T-helper 17 cell (primary cell): ENCODE measurements around the gene TMEM30A. TPM values are rescaled to one million over a fixed set of nuclear protein-coding genes. Genes with fewer than 3 reads are reported as not detected.

Source experiments
- ATAC-seq: fragments of 150-1000 bp; cut with Tn5 transposase; 2 replicates; pipeline ENCODE4 v1.10.0; 2021; ENCODE audit warnings: mild to moderate bottlenecking, moderate library complexity
- DNase-seq, 3 donors: peaks; one replicate each; pipeline versions ENCODE4 v3.0.0 to v3.0.0-alpha.2; 2020 to 2021
- H3K9me3 ChIP-seq: one replicate; pipeline ENCODE4 v1.7.0; 2013; ENCODE audit warnings: low read length, mild to moderate bottlenecking; ENCODE audit not compliant: control insufficient read depth, poor library complexity, severe bottlenecking
- H3K27ac Mint-ChIP-seq: one replicate; pipeline ENCODE4 v1.8.0; 2022; ENCODE audit warnings: mild to moderate bottlenecking, moderate library complexity, mixed read lengths
- H3K27me3 Mint-ChIP-seq: one replicate; pipeline ENCODE4 v1.8.0; 2022; ENCODE audit warnings: mixed read lengths
- H3K36me3 Mint-ChIP-seq: one replicate; pipeline ENCODE4 v1.8.0; 2022; ENCODE audit warnings: low read depth, mixed read lengths
- H3K4me1 Mint-ChIP-seq: one replicate; pipeline ENCODE4 v1.8.0; 2022; ENCODE audit warnings: mild to moderate bottlenecking, mixed read lengths
- H3K4me3 Mint-ChIP-seq: one replicate; pipeline ENCODE4 v1.8.0; 2022; ENCODE audit warnings: mild to moderate bottlenecking, moderate library complexity, mixed read lengths
- total RNA-seq, 4 donors: library from RNA in 2 of 4; stranded (reverse) in 2 of 4; gene quantifications; one replicate each; pipeline ENCODE4 v1.2.3 and lab custom pipeline; 2022 to 2026

The TMEM30A gene
- total RNA-seq (10 to 100 TPM; 36.5 to 43.6 TPM), total RNA-seq (lab: John Stamatoyannopoulos, UW) (84.7 to 137 reads per million in 2 donors)

- H3K9me3 ChIP-seq, result no peaks in the 10 kb centered on the region
- H3K36me3 Mint-ChIP-seq, result no peaks in the 10 kb centered on the region
- H3K27ac Mint-ChIP-seq, result no peak within 1 kb of the TSS
- ATAC-seq, result peak; percentile 96
- DNase-seq, result peak; percentile 92 to 95 (median 93)
- H3K4me3 Mint-ChIP-seq, result no peak within 1 kb of the TSS
- H3K4me1 Mint-ChIP-seq, result peaks cover 19% of the 10 kb centered on the region
- H3K27me3 Mint-ChIP-seq, result no peaks in the 10 kb centered on the region
Measured at GRCh38 chr6:75284632-75285282, at the start of gene TMEM30A. TSS of gene TMEM30A (minus strand) at chr6:75284792. CDS start at chr6:75284638, 154 bp downstream.

DNA sequence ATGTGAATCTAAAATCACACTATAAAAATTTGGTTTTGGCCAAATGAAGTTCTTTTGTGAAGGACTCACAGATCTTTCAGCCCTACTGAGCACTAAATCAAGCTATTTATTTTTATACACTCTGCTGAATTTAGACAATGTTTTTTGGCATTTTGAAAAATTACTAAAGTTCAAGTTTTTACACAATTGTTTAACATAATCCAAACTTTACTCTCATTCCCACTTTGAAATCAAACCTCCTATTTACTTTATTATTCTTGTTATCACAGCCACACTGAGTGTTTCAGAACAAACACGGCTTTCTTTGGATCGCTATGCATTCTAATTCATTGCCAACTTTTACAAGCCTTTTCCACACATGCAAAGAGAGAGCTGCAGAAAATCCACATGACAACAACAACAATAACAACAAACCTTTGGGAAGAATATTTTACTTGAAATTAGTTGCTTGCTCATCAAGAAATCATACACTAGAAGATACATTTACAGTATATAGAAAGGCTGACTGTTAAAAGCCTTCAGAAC lies 49.1 kb upstream of the TMEM30A start:
- Mint-ChIP-seq H3K4me1 (peaks cover 2% of the 10 kb centered on the region), H3K36me3 (peaks cover 2% of the 10 kb centered on the region), H3K27me3 (peaks cover 38% of the 10 kb centered on the region), H3K4me3 (no peak overlapping the region), H3K27ac (no peak overlapping the region)
- no peak for ATAC-seq
- no peak for DNase-seq
- H3K9me3 ChIP-seq, result no peaks in the 10 kb centered on the region

DNA sequence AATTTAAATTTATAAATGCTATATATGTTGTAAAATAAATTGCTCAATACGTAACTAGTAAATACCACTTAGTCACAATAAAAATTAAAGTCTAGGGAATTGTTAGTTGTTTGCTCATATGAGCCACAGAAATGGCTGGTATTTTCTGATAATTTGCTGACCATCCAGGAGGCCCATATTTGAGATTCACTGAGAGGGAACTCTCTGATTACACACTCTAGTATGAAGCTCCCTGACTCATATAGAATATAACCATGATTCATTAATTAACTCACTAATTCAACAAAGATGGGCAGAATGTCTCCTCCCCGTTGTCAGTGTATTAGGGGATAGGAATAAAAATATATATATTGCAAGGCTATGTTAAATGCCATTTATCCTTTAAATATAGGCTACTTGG lies 46.6 kb upstream of the TMEM30A start:
- H3K27me3 Mint-ChIP-seq, result peaks cover 32% of the 10 kb centered on the region
- no peak for ATAC-seq

DNA sequence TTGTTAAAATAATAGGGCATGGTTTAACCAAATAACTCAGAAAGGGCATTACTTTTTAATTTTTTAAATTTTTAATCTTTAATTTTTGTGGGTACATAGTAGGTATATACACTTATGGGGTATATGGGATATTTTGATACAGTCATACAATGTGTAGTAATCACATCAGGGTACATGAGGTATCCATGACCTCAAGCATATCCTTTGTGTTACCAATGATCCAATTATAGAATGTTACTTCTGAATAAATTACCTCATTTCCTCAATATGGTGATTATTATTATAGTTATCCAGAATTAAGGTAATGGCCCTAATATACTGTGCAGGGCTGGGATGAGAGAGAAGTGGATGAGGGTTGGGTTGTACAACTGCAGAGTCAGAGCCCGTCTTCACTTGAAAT lies 45.1 kb upstream of the TMEM30A start:
- Mint-ChIP-seq H3K27ac (no peak overlapping the region), H3K4me1 (peaks cover 2% of the 10 kb centered on the region), H3K4me3 (no peak overlapping the region), H3K36me3 (no peaks in the 10 kb centered on the region), H3K27me3 (peaks cover 26% of the 10 kb centered on the region)
- ATAC-seq (no peak), DNase-seq (no peak)
- H3K9me3 ChIP-seq, result no peaks in the 10 kb centered on the region

More for the DNA sequence above, 46.6 kb upstream of the TMEM30A start:
- H3K4me1 Mint-ChIP-seq, result peaks cover 2% of the 10 kb centered on the region
- no peak overlapping the region for H3K27ac Mint-ChIP-seq
- H3K9me3 ChIP-seq, result no peaks in the 10 kb centered on the region
- no peaks in the 10 kb centered on the region for H3K36me3 Mint-ChIP-seq
- no peak overlapping the region for H3K4me3 Mint-ChIP-seq
- DNase-seq, result no peak

- H3K36me3 Mint-ChIP-seq, result no peaks in the 10 kb centered on the region
- no peak for ATAC-seq
- H3K4me1 Mint-ChIP-seq, result no peaks in the 10 kb centered on the region
- H3K27ac Mint-ChIP-seq, result no peak overlapping the region
- DNase-seq, result no peak
- peaks cover 16% of the 10 kb centered on the region for H3K27me3 Mint-ChIP-seq
- no peak overlapping the region for H3K4me3 Mint-ChIP-seq
- no peaks in the 10 kb centered on the region for H3K9me3 ChIP-seq
Measured at GRCh38 chr6:75327807-75328206, 43.2 kb upstream of the TMEM30A start.

DNA sequence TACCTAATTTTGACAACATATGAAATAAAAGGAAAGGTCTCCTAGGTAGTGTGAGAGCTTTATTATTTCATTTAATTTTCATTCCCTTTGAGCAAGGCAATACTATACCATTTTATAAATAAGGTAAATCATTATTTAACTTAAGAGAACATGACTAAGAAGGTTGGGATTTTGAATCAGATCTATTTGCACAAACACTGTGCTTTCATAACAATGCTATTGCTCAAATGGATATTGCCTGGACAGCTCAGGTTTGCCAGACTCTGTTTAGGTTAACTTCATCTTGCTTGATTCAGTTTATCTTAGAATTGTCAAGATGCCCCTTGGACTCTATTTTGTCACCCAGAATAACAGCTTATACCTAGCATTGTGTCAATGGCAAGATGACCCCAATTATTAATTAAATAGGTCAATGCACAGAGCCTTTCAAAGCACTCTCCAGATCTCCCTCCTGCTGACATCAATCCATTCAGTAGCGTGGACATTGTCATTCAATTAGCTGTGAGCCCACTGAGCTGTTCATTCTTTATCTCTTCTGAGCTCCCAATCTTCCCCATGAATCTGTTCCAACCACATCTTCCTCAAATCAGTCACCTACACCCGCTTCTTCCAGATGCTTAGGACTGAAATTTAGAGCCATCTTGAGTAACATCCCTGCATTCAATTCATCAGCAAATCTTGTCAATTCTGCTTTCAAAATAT lies 42.1 kb upstream of the TMEM30A start:
- DNase-seq, result no peak
- peaks cover 10% of the 10 kb centered on the region for H3K27me3 Mint-ChIP-seq
- no peaks in the 10 kb centered on the region for H3K9me3 ChIP-seq
- H3K36me3 Mint-ChIP-seq, result no peaks in the 10 kb centered on the region
- H3K4me1 Mint-ChIP-seq, result no peaks in the 10 kb centered on the region
- no peak for ATAC-seq
- no peak overlapping the region for H3K4me3 Mint-ChIP-seq
- H3K27ac Mint-ChIP-seq, result no peak overlapping the region

DNA sequence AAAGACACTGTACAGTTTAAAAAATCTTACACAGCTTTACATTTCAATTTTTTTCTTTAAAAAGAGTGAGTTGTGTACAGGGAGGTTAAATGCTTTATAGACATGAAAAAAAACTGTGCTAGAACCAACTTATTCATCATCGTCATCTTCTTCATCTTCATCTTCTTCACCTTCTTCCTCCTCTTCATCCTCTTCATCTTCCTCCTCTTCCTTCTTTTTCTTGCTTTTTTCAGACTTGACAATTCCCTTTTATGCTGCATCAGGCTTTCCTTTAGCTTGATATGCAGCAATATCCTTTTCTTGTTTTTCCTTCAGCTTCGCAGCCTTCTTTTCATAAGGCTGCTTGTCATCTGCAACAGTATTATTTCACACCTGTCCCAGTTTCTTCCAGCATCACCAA lies 34.3 kb upstream of the TMEM30A start:
- Mint-ChIP-seq H3K27ac (no peak overlapping the region), H3K4me1 (no peaks in the 10 kb centered on the region), H3K4me3 (no peak overlapping the region), H3K27me3 (peaks cover 48% of the 10 kb centered on the region), H3K36me3 (peaks cover 2% of the 10 kb centered on the region)
- no peak for ATAC-seq
- no peak for DNase-seq
- no peaks in the 10 kb centered on the region for H3K9me3 ChIP-seq

- peaks cover 4% of the 10 kb centered on the region for H3K36me3 Mint-ChIP-seq
- no peaks in the 10 kb centered on the region for H3K4me1 Mint-ChIP-seq
- ATAC-seq (no peak), DNase-seq (no peak)
- H3K9me3 ChIP-seq, result no peaks in the 10 kb centered on the region
- H3K27ac Mint-ChIP-seq, result no peak overlapping the region
- peaks cover 61% of the 10 kb centered on the region for H3K27me3 Mint-ChIP-seq
- no peak overlapping the region for H3K4me3 Mint-ChIP-seq
Measured at GRCh38 chr6:75317503-75318206, 33.1 kb upstream of the TMEM30A start.

GRCh38 chr6:75315978-75316377 lies 31.4 kb upstream of the TMEM30A start:
- DNase-seq, result no peak
- H3K4me1 Mint-ChIP-seq, result no peaks in the 10 kb centered on the region
- peaks cover 67% of the 10 kb centered on the region for H3K27me3 Mint-ChIP-seq
- ATAC-seq, result no peak
- peaks cover 4% of the 10 kb centered on the region for H3K36me3 Mint-ChIP-seq
- no peaks in the 10 kb centered on the region for H3K9me3 ChIP-seq
- H3K27ac Mint-ChIP-seq, result no peak overlapping the region
- no peak overlapping the region for H3K4me3 Mint-ChIP-seq

DNA sequence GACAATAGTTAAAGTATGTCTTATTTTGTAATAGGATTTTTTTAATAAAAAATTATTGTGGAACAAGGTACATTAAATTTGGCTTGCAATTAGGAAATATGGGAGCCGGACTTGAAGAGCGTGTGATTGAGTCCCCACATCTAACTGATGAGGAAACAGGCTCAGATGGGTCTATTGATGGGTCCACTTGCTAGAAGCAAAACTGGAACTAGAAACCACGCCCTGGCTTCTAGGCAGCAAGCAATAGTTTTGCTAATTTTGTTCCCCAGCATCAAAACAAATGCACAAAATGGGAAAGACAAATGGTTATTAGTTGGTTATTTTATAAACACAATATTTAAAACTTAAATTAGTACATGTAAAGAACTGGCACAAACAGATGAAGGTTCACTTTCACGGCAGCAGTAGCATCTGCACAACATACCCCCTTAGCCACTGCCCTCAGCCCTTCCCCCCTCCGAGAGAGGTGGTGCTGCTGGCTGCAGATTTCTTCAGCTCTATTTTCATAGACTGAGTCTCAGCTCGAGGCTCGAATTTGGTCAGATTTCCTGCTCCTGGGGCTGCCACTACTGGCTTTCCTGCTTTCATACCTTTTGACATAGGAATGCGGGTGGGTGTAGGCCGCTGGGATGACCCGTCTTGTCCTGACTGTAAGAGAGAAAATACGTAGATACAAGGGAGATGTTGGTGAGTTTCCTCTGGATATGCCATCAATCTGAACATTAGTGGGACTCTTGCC lies 23.8 kb upstream of the TMEM30A start:
- Mint-ChIP-seq H3K4me1 (peaks cover 2% of the 10 kb centered on the region), H3K27ac (no peak overlapping the region), H3K27me3 (peaks cover 50% of the 10 kb centered on the region), H3K36me3 (no peaks in the 10 kb centered on the region), H3K4me3 (no peak overlapping the region)
- ATAC-seq (no peak), DNase-seq (no peak)
- no peaks in the 10 kb centered on the region for H3K9me3 ChIP-seq

GRCh38 chr6:75307364-75308004 lies 22.9 kb upstream of the TMEM30A start:
- H3K27me3 Mint-ChIP-seq, result peaks cover 40% of the 10 kb centered on the region
- no peak overlapping the region for H3K4me3 Mint-ChIP-seq

DNA sequence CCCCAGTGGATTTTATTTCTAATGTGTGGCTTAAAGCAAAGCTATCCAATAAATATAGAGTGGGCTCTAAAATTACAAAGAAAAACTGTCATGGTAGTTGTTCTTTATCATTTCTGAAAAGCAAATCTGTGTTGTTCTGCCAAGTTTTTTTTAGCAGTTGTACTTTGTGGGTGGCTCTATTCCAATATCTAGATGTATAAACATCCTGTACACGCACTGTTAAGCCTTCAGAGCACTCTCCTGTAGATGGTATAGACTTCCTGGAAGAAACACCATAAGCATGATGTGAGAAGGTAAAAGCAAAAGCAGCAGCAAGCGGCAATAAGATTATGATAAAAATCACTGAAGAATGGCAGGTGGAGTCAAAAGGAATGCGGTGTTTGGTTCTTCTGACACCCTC lies 21.5 kb upstream of the TMEM30A start:
- H3K9me3 ChIP-seq, result no peaks in the 10 kb centered on the region
- Mint-ChIP-seq H3K36me3 (no peaks in the 10 kb centered on the region), H3K27ac (no peak overlapping the region), H3K4me1 (peaks cover 2% of the 10 kb centered on the region), H3K4me3 (no peak overlapping the region), H3K27me3 (peaks cover 33% of the 10 kb centered on the region)
- ATAC-seq (no peak), DNase-seq (no peak)

More at GRCh38 chr6:75307364-75308004, 22.9 kb upstream of the TMEM30A start:
- peaks cover 2% of the 10 kb centered on the region for H3K4me1 Mint-ChIP-seq
- no peaks in the 10 kb centered on the region for H3K36me3 Mint-ChIP-seq
- ATAC-seq (no peak), DNase-seq (no peak)
- H3K27ac Mint-ChIP-seq, result no peak overlapping the region
- H3K9me3 ChIP-seq, result no peaks in the 10 kb centered on the region
